A549 treated with AZD9567 at 1 μM for 4 hours (cell line): ENCODE results near the gene TMEM158. TPM values are rescaled to one million over a fixed set of nuclear protein-coding genes. Genes with fewer than 3 reads are reported as not detected.

ENCODE experiments used
- total RNA-seq: library from RNA; stranded (reverse); fragments of 200-300 nt; extraction: Qiagen RNA extraction; gene quantifications from 5 replicates; pipeline ENCODE4 v1.2.3, GENCODE V29; 2022; ENCODE audit not compliant: insufficient read depth

The TMEM158 gene
- 10.2 to 13.8 TPM (median 13.1 TPM) in 5 replicates for total RNA-seq

GRCh38 chr3:45226206-45226915 lies at the start of gene TMEM158:
TMEM158 (minus strand) TSS chr3:45226287; CDS start chr3:45226027, 260 bp downstream.

Other genes starting within 250 kb of the TMEM158 start
- gene CLEC3B, start 200.0 kb downstream of the TMEM158 start, total RNA-seq: 0.26 to 0.29 TPM in 2 of 5 replicates, not detected in the others
- gene CDCP1, start 79.9 kb downstream of the TMEM158 start, total RNA-seq: 6.2 to 9.5 TPM (median 6.8 TPM) in 5 replicates
- 8.1 to 17.7 TPM (median 9.3 TPM) in 5 replicates for gene LARS2, start 162.3 kb upstream of the TMEM158 start, total RNA-seq